GM18873 (cell line): ENCODE results near the gene FGGY.
"Not testable (repeated sequence)": the region's sequence is repeated elsewhere in the genome, so short reads cannot be mapped to it uniquely, and the experiment has no call there.

Experiments used
- ATAC-seq: cut with Tn5 transposase; IDR thresholded peaks from one replicate; pipeline ENCODE4 v1.9.1; 2021; ENCODE audit warnings: mild to moderate bottlenecking, moderate library complexity, moderate number of reproducible peaks; ENCODE audit not compliant: unreplicated experiment, low FRiP score

Gene FGGY

DNA sequence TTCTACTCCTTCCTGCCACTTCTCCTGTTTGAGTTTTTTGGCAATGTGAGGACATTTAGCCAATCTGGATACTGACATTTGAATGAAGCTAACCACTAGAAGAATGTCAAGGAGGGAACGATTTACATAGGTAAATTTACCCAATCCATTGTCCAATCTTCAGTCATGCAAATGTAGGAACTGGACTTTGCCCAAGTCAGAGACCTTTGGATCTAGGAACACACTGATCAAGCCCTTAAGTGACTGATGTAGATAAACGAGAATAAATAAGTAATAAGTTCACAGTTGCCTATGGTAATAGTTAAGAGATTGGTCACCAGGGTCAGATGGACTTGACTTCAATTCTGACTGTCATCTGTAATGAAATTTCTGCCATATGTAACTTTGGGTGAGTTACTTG lies 177.6 kb downstream of the FGGY start:
- no peak for ATAC-seq

DNA sequence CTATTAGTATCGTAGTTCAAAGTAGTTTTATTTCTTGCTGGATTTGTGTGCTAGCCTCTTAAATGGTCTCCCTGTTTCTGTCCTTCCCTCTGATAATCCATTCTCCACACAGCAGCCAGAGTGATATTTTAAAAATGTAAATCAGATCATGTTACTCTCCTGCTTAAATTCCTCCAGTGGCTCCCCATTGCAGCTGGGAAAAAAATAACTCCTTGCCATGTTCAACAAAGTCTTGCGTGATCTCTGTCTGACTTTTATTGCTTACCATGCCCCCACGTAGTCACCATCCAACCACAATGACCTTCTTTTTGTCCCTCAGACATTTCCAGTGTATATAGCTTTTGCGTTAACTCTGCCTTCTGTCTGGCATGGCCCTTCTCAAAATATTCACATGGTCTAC lies 178.8 kb downstream of the FGGY start:
- no peak for ATAC-seq

DNA sequence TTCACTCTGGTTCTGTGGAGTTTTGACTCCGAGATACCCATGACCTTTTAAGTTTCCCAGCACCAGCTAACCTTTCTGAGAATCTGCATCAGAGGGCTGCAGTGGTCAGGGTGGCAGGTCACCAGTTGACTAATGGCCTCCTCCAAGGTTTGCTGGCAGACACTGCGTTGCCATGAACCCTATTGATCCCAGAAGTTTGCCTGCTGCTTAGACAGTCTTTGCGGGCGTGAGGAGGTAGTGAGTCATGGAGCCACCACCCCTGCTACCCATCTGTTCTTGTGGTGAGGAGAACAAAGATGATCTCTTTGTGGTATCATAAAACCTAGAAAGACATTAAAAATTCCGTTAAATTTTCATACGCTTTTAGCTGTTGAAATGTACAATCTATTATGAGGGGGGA lies 180.4 kb downstream of the FGGY start:
- no peak for ATAC-seq

DNA sequence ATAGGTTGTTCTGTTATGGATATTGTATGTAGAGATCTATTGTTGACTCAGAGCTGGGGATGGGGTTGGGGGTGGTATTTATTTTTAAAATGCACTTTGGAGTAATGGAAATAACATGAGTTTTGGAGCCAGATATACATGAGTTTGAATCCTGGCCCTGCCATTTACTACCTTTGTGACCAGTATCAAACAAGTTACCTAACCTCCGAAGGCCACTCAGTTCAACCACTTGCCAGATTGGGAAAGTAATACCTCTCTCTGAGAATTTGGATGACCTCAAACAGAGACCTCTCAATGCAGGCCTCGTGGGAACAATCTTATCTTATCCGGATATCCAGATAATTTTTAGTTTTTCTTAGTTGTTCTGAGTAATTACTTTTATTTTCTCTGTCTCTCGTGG lies 181.0 kb downstream of the FGGY start:
- no peak for ATAC-seq

DNA sequence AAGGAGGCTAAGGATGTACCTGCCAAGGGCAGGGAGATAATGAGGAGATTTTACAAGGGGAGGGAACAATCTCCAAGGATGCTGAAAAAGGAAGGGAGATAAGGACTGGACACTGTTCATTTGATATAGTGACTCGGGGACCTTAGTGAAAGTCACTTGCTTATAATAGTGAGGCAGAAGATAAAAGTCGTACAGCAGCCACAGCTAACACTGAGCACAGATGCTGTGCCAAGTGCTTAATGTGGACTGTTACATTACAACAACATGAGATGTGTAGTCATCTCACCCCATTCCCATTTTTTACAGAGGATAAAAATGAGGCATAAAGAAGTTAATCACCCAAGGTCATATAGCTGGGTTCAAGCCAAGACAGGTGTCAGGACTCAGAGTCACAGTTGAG lies 181.9 kb downstream of the FGGY start:
- no peak for ATAC-seq

DNA sequence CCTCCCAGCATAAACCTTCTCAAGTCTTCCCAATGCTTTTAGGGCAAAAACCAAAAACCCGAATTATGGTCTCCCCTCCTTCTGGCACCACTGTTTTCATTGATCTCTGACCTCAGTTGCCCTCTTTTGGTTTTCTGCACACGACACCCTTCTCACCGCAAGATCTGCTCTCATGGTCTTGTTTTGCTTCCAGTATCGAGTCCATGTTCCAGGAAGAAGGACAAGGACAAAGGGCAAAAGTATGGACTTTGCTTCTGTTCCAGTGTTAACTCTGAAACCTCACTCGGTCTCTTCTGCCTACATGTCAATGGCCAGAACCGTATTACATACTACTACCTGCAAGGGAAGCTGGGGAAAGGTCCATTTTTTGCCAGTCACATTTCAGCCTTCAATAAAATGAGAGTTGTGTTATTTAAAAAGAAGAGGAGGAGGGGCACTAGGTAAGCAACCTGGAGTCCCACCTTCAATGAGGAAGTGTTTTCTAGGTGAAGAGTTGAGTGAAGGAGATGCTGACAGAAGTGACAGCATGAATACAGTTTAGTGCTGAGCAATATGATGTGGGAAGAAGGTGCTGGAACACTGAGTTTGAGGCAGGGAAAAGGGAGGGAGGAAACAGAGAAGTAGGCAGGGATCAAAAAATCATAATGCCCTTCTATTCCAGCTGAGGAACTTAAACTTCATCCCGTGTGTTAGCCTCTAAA lies 183.4 kb downstream of the FGGY start:
- no peak for ATAC-seq

DNA sequence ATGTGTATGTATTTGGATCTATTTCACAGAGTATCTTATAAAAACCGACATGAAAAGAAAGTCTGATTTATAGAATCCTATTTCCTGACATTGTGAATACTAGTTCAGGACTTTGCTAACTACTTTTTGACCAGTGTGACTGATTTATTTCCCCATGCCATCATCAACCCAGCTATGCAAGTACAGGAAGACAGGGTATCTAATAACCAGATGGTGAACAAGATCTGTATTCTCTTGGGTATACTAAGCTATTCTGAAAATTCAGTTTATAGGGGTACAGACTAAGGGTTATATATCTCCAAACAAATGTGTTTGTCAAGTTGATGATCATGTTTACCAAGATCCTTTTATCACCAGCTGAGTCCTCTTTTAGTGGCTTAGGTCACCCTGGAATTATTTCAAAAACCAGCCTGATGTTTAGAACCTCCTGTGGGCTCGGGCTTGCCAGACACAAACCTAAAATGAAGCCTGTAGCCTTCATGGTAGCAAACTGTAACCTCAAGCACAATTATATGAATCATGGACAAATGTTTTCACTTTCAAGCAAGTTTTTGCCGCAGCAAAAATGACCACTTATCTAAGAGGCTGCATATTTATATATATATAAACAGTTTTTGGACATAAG lies 185.1 kb downstream of the FGGY start:
- no peak for ATAC-seq

DNA sequence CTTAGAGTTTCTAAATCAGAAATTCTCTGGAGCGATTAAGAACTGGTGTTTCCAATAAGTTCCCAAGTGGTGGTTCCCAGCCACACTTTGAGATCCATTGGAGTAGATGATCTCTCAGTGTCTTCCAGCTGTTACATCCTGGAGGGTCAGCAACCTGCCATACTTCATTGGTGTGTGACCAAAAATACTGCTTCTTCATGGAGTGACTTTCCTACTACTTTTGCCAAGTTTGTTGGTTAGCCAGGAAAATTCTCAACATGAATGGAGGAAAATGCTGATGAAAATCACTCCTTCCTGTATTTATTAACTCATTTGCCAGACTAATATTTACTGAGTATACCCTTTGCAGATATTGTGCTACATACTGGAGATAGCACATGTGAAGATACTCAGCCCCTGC lies 186.1 kb downstream of the FGGY start:
- no peak for ATAC-seq

DNA sequence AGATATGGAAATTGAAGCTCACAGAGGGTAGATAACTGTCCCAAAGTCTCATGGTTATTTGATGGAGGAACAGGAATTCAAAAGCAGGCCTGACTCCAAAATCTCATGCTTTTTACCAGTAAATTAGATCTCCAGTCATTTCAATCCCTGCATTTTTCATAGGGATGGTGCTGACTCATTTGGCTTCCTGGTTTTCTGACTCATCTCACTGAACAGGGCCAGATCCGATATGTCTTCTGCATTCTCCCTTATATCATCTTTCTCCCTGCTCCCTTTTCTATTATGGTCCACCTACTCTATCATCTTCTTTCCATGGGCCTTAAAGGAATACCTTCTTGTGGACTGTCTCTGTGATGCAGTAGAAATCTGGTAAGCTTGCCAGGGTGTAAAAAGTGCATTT lies 187.2 kb downstream of the FGGY start:
- no peak for ATAC-seq

DNA sequence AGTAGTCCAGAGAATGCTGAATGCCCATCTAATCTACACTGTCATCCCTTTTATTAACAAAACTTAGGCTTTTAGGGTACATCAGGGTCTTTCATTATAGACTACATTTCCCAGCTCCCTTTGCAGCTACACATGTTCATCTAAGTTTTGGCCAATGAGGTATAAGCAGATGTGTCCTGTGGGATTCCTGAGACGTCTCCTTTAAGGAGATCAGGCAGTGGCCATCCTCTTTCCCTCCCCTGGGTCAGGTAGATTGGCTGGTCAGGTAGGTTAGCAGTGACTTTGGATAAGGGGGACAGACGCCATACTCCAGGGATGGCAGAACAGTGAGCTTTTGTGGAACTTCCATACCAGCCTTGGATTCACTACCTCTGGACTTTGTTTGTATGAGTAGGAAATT lies 188.3 kb downstream of the FGGY start:
- ATAC-seq, result no peak

DNA sequence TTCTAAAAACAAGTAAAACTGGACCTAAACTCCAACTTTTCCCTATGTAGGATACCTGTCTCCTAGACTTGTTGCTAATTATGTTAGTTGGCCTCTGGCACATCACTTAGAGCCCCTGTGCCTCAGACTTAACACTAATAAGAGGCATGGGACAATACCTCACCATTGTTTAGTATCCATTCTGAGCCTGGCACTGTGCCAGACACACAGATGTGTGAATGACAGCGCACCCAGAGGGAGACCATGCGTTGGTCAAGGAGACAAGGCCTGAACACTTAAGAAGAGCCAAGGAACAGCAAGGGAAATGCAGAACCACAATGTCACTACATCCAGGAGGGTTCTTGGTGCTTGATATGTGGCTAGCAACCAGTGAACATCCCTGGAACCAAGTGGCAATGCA lies 189.1 kb downstream of the FGGY start:
- ATAC-seq, result no peak

DNA sequence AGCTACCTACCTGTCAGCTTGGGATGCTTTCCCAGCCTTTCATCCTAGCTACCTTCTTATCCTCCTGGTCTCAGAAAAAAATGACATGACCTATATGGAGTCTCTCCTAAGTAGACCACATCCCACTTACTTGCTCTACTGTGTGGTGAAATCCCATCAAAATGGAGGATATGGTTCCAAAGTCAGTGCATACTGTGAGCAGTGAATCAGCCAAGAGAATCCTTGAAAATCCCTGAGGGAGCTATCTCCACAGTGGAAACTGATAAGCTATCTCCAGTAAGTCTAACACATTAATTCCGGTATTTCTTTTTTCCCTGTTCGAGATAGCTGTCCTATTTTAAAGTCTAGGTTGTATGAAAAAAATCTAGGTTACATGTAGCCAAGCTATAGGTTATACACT lies 189.7 kb downstream of the FGGY start:
- ATAC-seq, result no peak

DNA sequence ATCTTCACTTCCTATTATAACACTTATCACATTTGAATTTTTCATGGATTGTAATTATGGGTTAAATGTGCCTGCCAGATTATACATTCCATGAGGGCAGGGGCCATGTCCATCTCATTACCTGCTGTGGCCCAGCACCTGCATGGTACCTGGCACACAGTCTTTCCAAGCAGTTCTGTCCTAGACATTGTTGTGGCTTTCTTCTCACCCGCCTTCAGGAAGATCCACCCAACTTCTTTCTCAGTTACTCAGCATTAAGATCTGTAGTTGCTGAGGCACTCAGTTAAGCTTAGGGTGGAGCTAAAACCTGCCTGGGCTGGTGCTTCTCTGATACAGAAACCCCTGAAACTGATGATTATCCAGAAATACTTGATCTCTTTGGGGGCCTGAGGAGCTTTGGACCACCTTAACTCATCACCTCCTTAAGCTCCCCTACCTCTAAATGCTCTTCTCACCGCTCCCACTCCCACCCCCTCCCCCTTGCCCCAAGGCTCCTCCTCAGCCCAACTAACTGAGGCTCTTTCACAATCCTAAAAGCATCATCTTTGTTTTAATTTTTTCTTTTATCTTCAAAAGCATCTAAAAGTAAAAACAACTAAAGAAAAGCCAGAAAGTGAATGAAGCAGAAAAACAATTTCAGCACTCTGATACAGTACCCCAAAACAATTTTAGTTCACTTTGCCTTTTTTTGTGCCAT lies 190.6 kb downstream of the FGGY start:
- no peak for ATAC-seq

DNA sequence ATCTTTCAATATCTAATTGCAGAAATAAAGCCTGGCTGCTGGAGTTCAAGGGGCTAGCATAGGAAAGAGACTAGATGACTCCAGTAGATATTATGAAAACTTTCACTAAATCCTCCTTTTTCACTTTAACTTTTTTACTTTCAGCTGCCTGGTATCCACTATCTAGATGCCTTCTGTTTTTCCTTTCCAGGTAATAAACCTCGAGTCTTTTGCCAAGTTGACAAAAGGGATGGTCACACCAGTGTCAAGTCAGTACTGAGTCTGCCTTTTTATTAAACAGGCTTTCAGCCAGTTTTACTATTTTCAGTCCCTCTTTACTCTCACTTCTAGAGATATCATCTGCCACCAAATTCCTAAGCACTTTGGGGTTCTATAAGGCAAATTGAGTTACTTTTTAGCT lies 195.6 kb downstream of the FGGY start:
- ATAC-seq, result no peak

DNA sequence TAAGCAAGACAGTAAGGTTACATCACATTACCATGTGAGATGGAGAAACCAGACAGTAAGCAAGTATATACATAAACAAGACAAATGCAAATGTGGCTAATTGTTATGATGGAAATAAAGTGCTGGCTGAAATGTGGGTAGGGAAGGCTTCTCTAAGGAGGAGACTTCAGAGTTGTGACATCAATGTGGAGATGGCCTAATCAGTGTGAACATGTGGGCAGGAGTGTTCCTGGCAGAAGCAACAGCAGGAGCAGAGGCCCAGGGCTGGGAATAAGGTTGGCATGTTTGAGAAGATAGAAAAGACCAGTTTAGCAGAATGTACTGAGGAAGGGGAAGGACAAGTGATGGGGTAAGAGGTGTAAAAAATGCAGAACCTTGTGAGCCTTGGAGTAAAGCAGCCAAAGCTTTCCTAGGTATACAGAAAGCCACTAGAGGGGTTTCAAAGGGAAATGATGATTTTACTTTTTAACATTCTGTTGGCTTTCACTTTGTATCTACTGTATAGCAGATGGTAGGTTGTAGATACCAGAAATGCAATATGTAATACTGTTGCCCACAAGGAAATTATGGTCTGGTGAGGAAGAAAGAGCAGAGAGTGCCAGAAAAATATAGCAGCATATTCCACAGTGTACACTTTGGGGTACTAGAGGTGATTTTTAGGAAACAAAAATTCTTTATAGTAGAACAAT lies 197.4 kb downstream of the FGGY start:
- no peak for ATAC-seq

DNA sequence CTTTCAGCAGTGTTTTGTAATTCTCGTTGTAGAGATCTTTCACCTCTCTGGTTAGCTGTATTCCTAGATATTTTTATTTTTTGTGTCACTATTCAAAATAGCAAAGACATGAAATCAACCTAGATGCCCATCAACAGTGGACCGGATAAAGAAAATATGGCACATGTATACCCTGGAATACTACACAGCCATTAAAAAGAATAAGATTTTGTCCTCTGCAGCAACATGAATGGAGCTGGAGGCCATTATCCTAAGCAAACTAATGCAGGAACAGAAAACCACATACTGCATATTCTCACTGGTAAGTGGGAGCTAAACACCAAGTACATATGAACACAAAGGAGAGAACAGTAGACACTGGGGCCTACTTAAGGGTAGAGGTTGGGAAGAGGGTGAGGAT lies 199.3 kb downstream of the FGGY start:
- ATAC-seq, result not testable (repeated sequence)

DNA sequence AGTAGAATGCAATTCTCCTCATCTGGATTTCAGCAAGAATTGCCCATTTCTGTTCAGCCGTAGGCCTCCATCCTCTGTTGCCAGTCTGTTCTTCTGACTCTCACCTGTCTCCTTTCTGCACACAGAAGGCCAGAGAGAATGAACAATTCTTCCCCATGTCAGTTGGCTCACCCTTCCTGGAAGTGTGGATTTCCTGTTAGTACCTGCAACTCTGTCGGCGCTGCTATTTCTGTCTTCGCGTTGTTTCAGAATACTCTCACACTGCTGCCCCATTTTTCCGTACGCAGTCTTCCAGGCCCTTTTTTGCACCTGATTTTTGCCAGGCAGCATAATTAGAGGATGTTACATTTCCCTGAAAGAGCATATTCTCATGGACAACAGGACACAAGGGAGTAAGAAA lies 200.7 kb downstream of the FGGY start:
- ATAC-seq, result no peak

DNA sequence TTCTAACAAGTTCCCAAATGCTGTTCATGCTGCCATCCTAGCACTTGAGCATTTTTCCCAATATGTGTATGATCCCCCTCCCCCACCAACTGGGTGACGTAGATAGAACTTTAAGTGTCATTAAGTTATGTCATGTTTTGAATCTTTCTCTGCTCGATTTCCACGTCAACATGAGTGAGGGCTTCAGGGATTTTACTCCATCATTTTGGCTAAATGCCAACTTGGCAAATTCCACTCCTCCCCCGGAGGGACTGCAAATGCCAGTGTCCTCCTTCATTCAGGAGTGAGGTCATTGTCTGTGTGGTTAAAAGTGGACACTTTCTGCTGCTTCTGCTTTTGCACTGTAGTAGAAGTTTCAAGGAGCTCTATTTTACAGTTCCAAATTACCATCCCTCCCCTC lies 201.7 kb downstream of the FGGY start:
- ATAC-seq, result no peak

DNA sequence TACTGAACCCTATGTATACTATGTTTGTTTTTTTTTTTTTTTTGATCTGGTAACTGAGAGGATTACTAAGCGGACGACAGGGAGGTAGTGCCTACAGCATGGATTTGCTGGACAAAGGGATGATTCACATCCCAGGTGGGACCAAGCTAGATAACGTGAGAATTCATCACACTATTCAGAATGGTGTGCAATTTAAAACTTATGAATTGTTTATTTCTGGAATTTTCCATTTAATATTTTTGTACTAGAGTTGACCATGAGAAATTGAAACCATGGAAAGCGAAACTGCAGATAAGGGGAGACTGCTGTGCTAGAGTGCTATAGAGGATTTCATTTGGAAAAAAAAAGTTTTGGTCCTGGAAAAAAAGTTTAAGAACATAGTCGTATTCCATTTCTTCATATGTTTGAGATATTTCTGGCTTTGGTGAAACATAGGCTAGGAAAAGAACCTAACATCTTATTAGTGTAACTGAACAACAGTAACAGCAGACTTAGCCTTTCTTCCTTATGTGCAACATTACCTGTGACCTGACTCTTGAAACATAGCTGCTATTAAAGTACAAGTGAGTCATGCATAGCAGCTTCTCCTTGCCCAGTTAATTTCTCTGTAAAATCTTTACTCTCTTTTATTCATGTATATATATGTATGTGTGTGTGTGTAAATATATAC lies 202.5 kb downstream of the FGGY start:
- no peak for ATAC-seq

DNA sequence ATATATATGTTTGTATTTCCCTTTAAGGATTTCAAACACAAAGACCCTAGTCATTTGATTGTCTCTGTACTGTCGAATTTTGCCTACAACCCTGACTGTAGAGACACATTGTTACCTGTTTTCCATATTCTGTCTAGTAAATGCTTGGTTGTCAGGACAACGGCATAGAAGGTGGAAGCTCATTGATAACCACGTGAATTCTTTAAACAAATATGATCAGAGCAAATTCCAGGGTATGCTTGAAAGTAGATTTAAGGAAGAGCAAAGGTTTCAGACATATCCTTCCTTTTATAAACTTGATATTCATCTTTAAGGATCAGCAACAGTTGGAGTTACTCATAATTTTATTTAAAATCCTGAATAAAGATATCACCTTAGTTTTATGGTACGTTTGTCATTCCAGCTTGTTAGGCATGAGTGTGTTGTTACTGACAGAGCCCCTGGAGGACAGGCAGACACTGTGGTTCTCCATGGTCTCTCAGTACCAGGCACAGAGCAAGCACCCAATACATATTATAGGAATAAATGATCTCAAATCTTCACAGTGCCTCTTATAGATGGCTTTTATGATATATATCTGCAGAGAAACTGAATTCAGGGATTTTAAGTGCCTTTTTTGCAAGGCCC lies 203.2 kb downstream of the FGGY start:
- no peak for ATAC-seq
